Liver (tissue), 9 donors: ENCODE measurements around the gene PIEZO1. TPM values are rescaled to one million over a fixed set of nuclear protein-coding genes. Genes with fewer than 3 reads are reported as not detected.

Experiments
- DNase-seq: peaks from one replicate; pipeline ENCODE4 v3.0.0-alpha.2; 2017; ENCODE audit warnings: low spot score
- H3K27ac ChIP-seq, 2 donors: one replicate each; pipeline ENCODE4 v1.7.0; 2013; ENCODE audit warnings: inconsistent platforms in 2 of 2, low read length in 2 of 2, control low read depth in 1 of 2, low read depth in 1 of 2, mild to moderate bottlenecking in 1 of 2
- H3K27me3 ChIP-seq, 4 donors: one replicate each; pipeline versions ENCODE4 v1.6.1 to v1.7.0; 2013; ENCODE audit warnings: low read length in 3 of 4, inconsistent platforms in 1 of 4, mild to moderate bottlenecking in 1 of 4, moderate library complexity in 1 of 4; ENCODE audit not compliant: control insufficient read depth in 4 of 4, insufficient read depth in 4 of 4
- H3K36me3 ChIP-seq, 4 donors: one replicate each; pipeline versions ENCODE4 v1.6.1 to v1.7.0; 2013; ENCODE audit warnings: low read length in 3 of 4, mild to moderate bottlenecking in 3 of 4, low read depth in 1 of 4, moderate library complexity in 1 of 4; ENCODE audit not compliant: control insufficient read depth in 4 of 4, insufficient read depth in 3 of 4
- H3K4me1 ChIP-seq, 4 donors: one replicate each; pipeline versions ENCODE4 v1.6.1 to v1.7.0; 2013; ENCODE audit warnings: low read length in 3 of 4, mild to moderate bottlenecking in 3 of 4, moderate library complexity in 1 of 4; ENCODE audit not compliant: control insufficient read depth in 4 of 4, insufficient read depth in 4 of 4
- H3K4me3 ChIP-seq, 3 donors: one replicate each; pipeline versions ENCODE4 v1.6.1 to v1.7.0; 2013; ENCODE audit warnings: low read length in 3 of 3, control low read depth in 1 of 3, low read depth in 1 of 3, mild to moderate bottlenecking in 1 of 3
- H3K9ac ChIP-seq, 2 donors: one replicate each; pipeline ENCODE4 v1.7.0; 2013; ENCODE audit warnings: low read length in 2 of 2, mild to moderate bottlenecking in 2 of 2, moderate library complexity in 2 of 2, control low read depth in 1 of 2, low read depth in 1 of 2
- H3K9me3 ChIP-seq, 4 donors: one replicate each; pipeline versions ENCODE4 v1.6.1 to v1.7.0; 2013; ENCODE audit warnings: low read length in 3 of 4; ENCODE audit not compliant: control insufficient read depth in 4 of 4
- ATF3 ChIP-seq: IDR thresholded peaks from 2 replicates; pipeline ENCODE4 v1.6.1; 2016; ENCODE audit warnings: antibody characterized with exemption
- CTCF ChIP-seq: fragments of 150-350 bp; IDR thresholded peaks from 2 replicates; pipeline ENCODE4 v1.5.1; 2017; ENCODE audit warnings: improper control_type of control experiment, low read depth, low read length; ENCODE audit not compliant: missing input control
- EGR1 ChIP-seq, 2 donors: IDR thresholded peaks; 2 replicates each; pipeline ENCODE4 v1.6.1; 2016 to 2018; ENCODE audit warnings: antibody characterized with exemption in 2 of 2, low read depth in 2 of 2
- FOXA1 ChIP-seq: IDR thresholded peaks from 2 replicates; pipeline ENCODE4 v1.6.1; 2016; ENCODE audit warnings: antibody characterized with exemption
- FOXA2 ChIP-seq: IDR thresholded peaks from 2 replicates; pipeline ENCODE4 v1.6.1; 2016; ENCODE audit warnings: antibody characterized with exemption
- GABPA ChIP-seq, 2 donors: IDR thresholded peaks in 1 of 2; conservative IDR thresholded peaks in 1 of 2; 2 replicates each; pipeline ENCODE4 v1.6.1; 2016; ENCODE audit warnings: antibody characterized with exemption in 2 of 2, mild to moderate bottlenecking in 1 of 2, moderate library complexity in 1 of 2
- HNF4A ChIP-seq, 2 donors: conservative IDR thresholded peaks; 2 replicates each; pipeline ENCODE4 v1.6.1; 2016; ENCODE audit warnings: antibody characterized with exemption in 2 of 2, mild to moderate bottlenecking in 2 of 2
- HNF4G ChIP-seq: IDR thresholded peaks from 2 replicates; pipeline ENCODE4 v1.6.1; 2016; ENCODE audit warnings: antibody characterized with exemption
- MAX ChIP-seq: IDR thresholded peaks from 2 replicates; pipeline ENCODE4 v1.6.1; 2016; ENCODE audit warnings: antibody characterized with exemption
- RAD21 ChIP-seq, 2 donors: IDR thresholded peaks; 2 replicates each; pipeline ENCODE4 v1.6.1; 2016; ENCODE audit warnings: antibody characterized with exemption in 2 of 2, mild to moderate bottlenecking in 2 of 2
- REST ChIP-seq: IDR thresholded peaks from 2 replicates; pipeline ENCODE4 v1.6.1; 2016; ENCODE audit warnings: antibody characterized with exemption, mild to moderate bottlenecking
- RXRA ChIP-seq, 2 donors: IDR thresholded peaks; 2 replicates each; pipeline ENCODE4 v1.6.1; 2017 to 2018; ENCODE audit warnings: antibody characterized with exemption in 2 of 2, mild to moderate bottlenecking in 1 of 2
- SP1 ChIP-seq: IDR thresholded peaks from 2 replicates; pipeline ENCODE4 v1.6.1; 2018; ENCODE audit warnings: antibody characterized with exemption, mild to moderate bottlenecking
- YY1 ChIP-seq: IDR thresholded peaks from 2 replicates; pipeline ENCODE4 v1.6.1; 2016; ENCODE audit warnings: antibody characterized with exemption, mild to moderate bottlenecking
- ZBTB33 ChIP-seq: IDR thresholded peaks from 2 replicates; pipeline ENCODE4 v1.6.1; 2016; ENCODE audit warnings: antibody characterized with exemption
- WGBS: extraction: QIAGEN DNeasy Blood & Tissue Kit; methylation state at CpG from one replicate; pipeline ENCODE4 v1.1.7; 2013; 5-methylcytosine and 5-hydroxymethylcytosine counted together
- polyA plus RNA-seq, 2 donors: library from polyadenylated mRNA; stranded (reverse) in 1 of 2; unstranded in 1 of 2; fragments of 200-250 nt in 1 of 2; fragments of >200 nt in 1 of 2; fragmentation: Nextera tagmentation in 1 of 2; extraction: Ambion mirVana in 1 of 2; gene quantifications; one replicate each; pipeline versions ENCODE4 v1.2.1 to v1.2.3, GENCODE V29; 2013 to 2015
- total RNA-seq, 2 donors: library from RNA; depleted of rRNA; stranded (reverse); fragments of >200 nt; gene quantifications; one replicate each; pipeline ENCODE4 v1.2.3, GENCODE V29; 2014
- donor health status: healthy.
- donor health status: healthy.
- donor health status: healthy.
- donor health status: healthy.
- donor health status: healthy.

PIEZO1 gene
- total and polyA plus RNA-seq, 4 donors: 15.3 to 74.7 (median 59.2) TPM

- no peak for TF ChIP-seq EGR1 (IDR thresholded peaks at IDR 0.05; ENCODE audit: low read depth in 2 of 2)
- TF ChIP-seq REST: no peak
- no peak for TF ChIP-seq FOXA1
- no peak for TF ChIP-seq YY1
- no peak for TF ChIP-seq HNF4G
- no peak for TF ChIP-seq ZBTB33
- TF ChIP-seq FOXA2: no peak
- Histone ChIP-seq H3K4me1 (no peaks in the 10 kb centered on the region), H3K9me3 (no peaks in the 10 kb centered on the region), H3K27ac (no peak overlapping the region), H3K36me3 (peaks cover 0 to 6% (median 1%) of the 10 kb centered on the region in 4 donors), H3K4me3 (no peak overlapping the region), H3K9ac (no peak overlapping the region), H3K27me3 (no peaks in the 10 kb centered on the region)
- 93% methylated on average over 16 of the region's 16 CpGs for WGBS
- no peak for DNase-seq
Observed at GRCh38 chr16:88752386-88753002, 32.5 kb downstream of the PIEZO1 start.

GRCh38 chr16:88750854-88751253, 34.2 kb downstream of the PIEZO1 start:
- no peaks in the 10 kb centered on the region for H3K9me3 ChIP-seq
- H3K36me3 ChIP-seq: peaks cover 0 to 6% (median 1%) of the 10 kb centered on the region in 4 donors
- no peak overlapping the region for H3K27ac ChIP-seq
- 91% methylated on average over 12 of the region's 12 CpGs for WGBS
- no peak overlapping the region for H3K9ac ChIP-seq
- no peak overlapping the region for H3K4me3 ChIP-seq
- DNase-seq: no peak
- TF ChIP-seq FOXA1 (no peak), YY1 (no peak), RAD21 (IDR thresholded peaks at IDR 0.05) (no peak), ZBTB33 (no peak), HNF4A (conservative IDR thresholded peaks at IDR 0.05) (no peak), EGR1 (IDR thresholded peaks at IDR 0.05; ENCODE audit: low read depth in 2 of 2) (no peak), REST (no peak), GABPA (IDR thresholded peaks at IDR 0.05 in 1 of 2, conservative IDR thresholded peaks at IDR 0.05 in 1 of 2) (no peak), CTCF (no peak), HNF4G (no peak), ATF3 (no peak), RXRA (IDR thresholded peaks at IDR 0.05) (no peak), MAX (no peak), SP1 (no peak)
- H3K4me1 ChIP-seq: no peaks in the 10 kb centered on the region
- no peaks in the 10 kb centered on the region for H3K27me3 ChIP-seq
